Prostate gland (tissue), 2 donors: Measurements from ENCODE around the gene PELI1.

Source experiments
- CTCF ChIP-seq, 4 experiments: fragments of 200-600 bp in 2 of 4; fragments of 450-650 bp in 2 of 4; sonication (generic) in 2 of 4; IDR thresholded peaks; 1 replicate in 3 of 4; 2 replicates in 1 of 4; pipeline ENCODE4 v1.5.1; 2016 to 2019; ENCODE audit warnings: antibody characterized with exemption in 4 of 4, mild to moderate bottlenecking in 2 of 4, moderate library complexity in 2 of 4
- POLR2A ChIP-seq: fragments of 450-650 bp; IDR thresholded peaks from one replicate; pipeline ENCODE4 v1.6.1; 2016; ENCODE audit warnings: antibody characterized with exemption, mild to moderate bottlenecking
- POLR2AphosphoS5 ChIP-seq: sonication (generic); formaldehyde crosslinking; IDR thresholded peaks from one replicate; pipeline ENCODE4 v1.6.1; 2017; ENCODE audit warnings: antibody characterized with exemption

- TF ChIP-seq CTCF (IDR thresholded peaks at IDR 0.05) (no peak), POLR2A (no peak), POLR2AphosphoS5 (no peak)
These were observed 32.8 kb downstream of the PELI1 start for GRCh38 chr2:64111426-64111825.
